GM10266 (cell line): ENCODE results near the gene RAPGEF3.

Experiments used
- DNase-seq: peaks from one replicate; pipeline ENCODE4 v3.0.0; 2012; ENCODE audit errors: extremely low spot score
- CTCF ChIP-seq: IDR thresholded peaks from 2 replicates; pipeline ENCODE4 v1.5.1; 2012; ENCODE audit warnings: mild to moderate bottlenecking, low read depth; ENCODE audit not compliant: control insufficient read depth, insufficient read depth; ENCODE audit errors: missing control alignments

The RAPGEF3 gene

DNA sequence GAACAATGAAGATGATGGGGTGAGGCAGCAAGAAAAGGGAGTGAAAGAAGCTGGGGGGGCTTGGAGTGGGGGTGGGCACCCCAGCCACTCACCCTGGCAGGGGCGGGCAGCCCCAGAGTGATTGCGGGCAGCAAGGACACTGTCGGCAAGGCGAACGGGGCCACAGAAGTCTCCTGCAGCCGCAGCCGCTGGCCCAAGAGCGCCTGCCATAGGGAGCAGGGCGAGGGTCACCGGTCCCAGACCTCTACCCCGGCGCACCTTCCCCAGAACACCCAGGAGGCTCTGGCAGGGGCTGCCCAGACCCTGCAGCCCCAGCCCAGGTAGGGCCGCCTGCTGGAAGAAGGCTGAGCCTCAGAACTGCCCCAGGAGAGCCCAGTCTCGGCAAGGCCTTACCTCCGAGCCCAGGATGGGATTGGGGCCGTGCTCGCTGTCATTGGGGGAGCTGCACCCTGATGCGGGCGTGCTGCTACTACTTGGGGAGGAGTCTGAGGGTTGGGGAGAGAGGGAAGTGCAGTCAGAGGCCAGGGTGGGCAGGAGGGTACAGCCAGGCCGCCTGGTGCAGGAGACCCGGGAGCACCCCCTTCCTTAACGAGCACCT is 37.2 kb upstream of the RAPGEF3 start:
- no peak for DNase-seq
- no peak for TF ChIP-seq CTCF

- DNase-seq: no peak
- no peak for TF ChIP-seq CTCF
These were observed 36.6 kb upstream of the RAPGEF3 start for GRCh38 chr12:47795121-47795813.

DNA sequence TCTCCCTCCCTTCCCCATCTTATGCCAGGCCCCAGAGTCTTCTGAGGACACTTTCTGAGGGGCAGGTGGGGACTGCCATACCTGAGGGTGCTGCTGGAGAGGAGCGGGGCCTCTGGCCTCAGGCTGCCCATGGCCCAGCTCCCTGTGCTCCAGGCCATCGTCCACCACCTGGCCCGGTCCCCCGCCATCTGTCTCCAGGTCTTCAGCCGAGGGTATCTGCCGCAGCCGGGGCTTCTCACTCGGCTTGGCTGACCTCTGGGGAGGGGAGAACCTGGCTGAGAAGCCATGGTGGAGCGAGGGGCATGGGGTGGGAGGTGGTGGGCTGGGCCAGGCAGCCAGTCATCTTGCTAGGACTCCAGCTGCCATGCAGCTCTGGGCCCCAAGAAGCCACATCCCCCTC is 36.0 kb upstream of the RAPGEF3 start:
- no peak for DNase-seq
- no peak for TF ChIP-seq CTCF

DNA sequence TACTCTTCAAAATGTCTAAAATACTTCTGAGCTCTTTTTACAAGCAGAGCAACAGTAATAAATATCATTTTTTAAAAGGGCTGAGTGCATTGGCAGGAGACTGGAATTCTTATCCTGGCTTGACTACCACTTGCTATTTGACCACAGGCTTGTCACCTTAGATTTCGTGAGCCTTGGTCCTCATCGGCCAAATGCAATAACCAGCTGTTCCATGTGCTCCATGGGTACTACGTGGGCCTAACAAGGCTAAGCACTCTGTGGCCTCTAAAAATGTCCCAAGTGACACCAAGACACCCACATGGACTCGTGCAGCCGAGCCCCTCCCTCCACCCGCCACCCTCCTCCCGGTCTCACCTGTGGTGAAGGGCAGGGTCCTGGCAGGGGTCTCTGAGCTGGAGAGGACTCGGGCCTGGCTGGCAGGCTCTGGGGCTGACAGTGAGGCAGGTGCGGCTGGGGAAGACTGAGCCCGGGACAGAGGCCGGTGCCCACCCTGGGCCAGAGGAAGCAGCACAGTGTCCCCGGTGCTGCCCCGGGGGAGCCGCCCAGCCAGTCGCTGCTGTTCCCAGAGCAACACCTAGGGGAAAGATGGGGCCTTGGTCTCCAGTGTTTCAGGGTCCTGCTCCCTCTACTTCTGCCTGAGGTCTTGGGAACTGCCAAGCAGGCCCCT is 34.5 kb upstream of the RAPGEF3 start:
- no peak for TF ChIP-seq CTCF
- no peak for DNase-seq

GRCh38 chr12:47791874-47792273 is 33.2 kb upstream of the RAPGEF3 start:
- no peak for DNase-seq
- no peak for TF ChIP-seq CTCF

DNA sequence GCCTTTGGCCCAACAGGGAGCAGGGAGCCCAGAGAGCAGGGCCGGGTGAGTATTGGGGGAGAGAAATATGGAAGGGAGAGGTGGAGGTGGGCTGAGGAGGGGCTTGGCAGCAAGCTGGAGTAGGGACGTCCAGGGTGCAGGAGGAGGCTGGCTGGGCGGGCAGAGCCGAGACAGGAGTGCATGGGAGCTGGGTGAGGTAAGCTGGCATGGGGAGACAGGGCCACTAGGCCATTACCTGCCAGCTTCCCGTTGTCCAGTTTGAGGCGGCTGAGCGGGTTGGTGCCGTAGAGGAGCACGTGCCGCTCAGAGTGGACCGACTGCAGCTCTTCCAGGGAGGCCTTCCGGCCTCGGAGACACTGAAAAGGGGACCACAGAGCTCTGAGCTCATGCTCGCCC is 32.7 kb upstream of the RAPGEF3 start:
- TF ChIP-seq CTCF: no peak
- no peak for DNase-seq
